GM18861 (cell line): ENCODE data around the gene NLRP9.

Source experiments
- ATAC-seq: cut with Tn5 transposase; IDR thresholded peaks from one replicate; pipeline ENCODE4 v1.9.1; 2021; ENCODE audit not compliant: unreplicated experiment

NLRP9 gene

GRCh38 chr19:55674841-55675660 is 63.2 kb downstream of the NLRP9 start, which contains the start of gene EPN1:
TSS of gene EPN1 (plus strand) at chr19:55675226. CDS start at chr19:55678628, 3,402 bp downstream.
- peak; percentile 38 for ATAC-seq

DNA sequence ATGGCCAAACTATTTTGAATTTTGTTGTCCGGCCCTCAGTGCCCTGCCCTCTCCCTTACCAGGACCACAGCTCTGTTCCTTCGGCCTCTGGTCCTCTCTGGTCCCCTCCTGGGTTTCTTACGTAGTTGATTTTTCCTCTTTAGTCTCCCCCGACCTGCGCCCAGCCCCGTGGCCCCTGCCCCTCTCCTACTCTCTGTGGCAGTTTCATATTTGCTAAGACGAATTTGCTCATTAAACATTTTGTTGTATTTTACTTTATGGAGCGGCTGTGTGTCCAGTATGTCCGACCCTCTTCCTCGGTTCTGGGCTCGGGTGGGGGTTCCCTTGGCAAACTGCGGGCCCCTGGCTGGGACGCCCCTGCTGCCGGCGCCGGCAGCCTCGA is 63.8 kb downstream of the NLRP9 start:
- no peak for ATAC-seq

- no peak for ATAC-seq
Observed at GRCh38 chr19:55673889-55674288, 64.3 kb downstream of the NLRP9 start.

DNA sequence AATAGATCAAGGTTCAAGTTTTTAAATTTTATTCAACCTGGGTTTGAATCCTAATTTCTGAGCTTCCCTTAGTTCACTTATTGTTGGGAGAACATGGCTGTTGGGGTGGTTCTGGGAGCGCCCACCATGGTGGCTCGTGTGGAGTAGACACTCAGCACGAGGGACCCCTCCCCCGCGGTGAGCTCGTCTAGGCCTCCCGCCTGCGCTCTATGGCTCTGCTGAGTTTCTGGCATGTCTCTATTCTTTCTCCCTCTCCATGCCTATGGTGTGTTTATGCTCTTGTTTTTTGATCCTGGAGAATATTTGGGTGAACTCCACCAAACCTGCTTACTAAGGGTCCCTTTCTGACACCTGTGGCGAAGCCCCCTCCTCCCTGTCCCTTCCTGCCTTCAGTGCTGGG is 64.7 kb downstream of the NLRP9 start:
- no peak for ATAC-seq

- no peak for ATAC-seq
Observed at GRCh38 chr19:55672418-55672817, 65.8 kb downstream of the NLRP9 start.

GRCh38 chr19:55671054-55671378 is 67.2 kb downstream of the NLRP9 start:
- ATAC-seq: no peak

- no peak for ATAC-seq
Observed at GRCh38 chr19:55670280-55671053, 67.7 kb downstream of the NLRP9 start.

GRCh38 chr19:55669418-55670279 is 68.6 kb downstream of the NLRP9 start:
- ATAC-seq: no peak

DNA sequence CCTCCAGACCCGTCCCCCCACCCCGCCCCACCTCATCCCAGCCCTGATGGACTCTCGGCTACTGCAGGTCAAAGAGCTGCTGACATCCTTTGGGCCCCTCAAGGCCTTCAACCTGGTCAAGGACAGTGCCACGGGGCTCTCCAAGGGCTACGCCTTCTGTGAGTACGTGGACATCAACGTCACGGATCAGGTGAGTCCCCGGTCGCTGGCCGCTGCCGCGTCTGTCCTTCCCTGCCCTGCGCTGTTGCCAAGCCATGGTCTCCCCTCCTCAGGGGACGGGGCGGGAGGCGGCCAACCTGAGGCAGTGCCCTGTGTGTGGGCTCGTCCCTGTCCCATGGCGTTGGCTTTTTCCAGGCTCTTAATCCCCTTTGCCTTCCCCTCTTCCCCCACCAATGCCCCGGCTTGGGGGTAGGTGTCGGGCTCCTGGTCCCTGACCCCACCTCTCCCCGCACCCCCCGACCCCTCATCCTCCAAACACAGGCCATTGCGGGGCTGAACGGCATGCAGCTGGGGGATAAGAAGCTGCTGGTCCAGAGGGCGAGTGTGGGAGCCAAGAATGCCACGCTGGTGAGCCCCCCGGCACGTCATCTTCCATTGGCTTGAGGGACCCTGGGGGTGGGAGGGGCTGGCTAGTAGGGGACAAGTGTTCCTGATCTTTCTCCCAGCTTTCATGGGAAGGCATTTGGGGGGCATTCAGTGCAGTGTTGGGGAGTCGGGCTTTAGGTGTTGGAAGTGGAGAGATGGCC is 69.4 kb downstream of the NLRP9 start:
- no peak for ATAC-seq

GRCh38 chr19:55667958-55668357 is 70.2 kb downstream of the NLRP9 start:
- no peak for ATAC-seq

DNA sequence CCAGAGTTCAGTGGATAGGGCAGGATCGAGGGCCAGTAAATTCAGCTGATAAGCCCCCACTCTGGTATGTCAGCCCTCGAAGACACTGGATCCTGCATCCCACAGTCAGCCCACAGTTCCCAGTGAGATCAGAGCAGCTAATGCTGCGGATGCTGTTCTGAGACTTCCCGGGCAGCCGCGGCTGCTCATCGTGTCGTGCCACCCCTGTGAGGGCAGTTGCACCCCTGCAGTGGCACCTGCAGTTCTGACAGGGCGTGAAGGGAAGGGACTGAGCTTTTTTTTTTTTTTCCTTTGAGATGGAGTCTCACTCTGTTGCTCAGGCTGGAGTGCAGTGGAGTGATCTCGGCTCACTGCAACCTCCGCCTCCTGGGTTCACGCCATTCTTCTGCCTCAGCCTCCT is 70.7 kb downstream of the NLRP9 start:
- ATAC-seq: no peak

DNA sequence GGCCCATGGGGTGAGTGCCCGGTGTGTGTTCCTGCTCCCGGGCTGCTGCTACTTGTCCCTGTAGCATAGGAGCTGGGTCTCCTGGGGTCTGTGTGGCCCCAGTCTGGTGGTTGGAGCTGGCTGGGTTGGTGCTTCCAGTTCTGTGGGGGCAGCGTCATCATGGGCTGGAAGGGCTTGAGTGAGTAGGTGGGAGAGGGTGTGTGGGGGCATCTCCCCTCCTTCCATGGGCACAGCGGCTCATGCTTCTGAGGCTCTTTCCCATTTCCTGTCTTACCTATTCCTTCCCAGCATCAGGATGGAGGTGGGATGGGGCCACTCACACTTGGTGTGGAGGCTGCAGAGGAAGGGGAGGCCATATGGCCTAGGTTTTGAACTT is 71.2 kb downstream of the NLRP9 start:
- no peak for ATAC-seq

GRCh38 chr19:55666343-55667005 is 71.7 kb downstream of the NLRP9 start:
- no peak for ATAC-seq

DNA sequence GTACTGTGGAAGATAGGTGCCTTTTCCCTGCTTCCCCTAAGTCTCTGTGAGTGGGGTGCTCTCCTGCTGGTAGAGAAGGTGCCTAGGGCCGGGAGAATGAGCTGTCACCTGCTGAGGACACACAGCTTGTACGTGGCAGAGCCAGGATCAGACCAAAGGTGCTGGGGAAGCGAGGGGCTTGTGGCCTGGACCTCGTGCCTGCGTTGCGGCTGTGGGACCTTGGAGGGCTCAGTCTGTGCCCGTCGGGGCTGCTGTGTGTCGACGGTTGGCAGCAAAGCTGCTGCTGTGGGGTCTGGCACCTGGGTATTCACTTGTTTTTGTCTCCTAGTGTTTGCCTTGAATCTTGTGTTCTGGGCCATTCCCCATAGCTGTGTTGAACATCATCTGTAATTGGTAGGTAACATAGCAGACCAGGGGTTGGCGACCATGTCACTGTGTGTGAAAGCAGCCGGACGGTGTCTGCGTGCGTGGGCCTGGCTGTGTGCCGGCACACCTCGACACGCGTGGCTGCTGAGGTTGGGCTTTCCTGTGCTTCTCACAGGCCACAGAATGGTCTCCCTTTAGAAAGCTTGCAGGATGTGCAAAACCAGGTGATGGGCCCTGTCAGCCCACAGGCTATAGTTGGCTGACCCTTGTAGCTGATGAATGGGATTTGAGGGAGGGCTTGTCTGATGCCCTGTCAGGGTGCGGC is 74.2 kb downstream of the NLRP9 start:
- ATAC-seq: no peak

- no peak for ATAC-seq
Observed at GRCh38 chr19:55661826-55662225, 76.4 kb downstream of the NLRP9 start.

GRCh38 chr19:55660991-55661390 is 77.2 kb downstream of the NLRP9 start:
- no peak for ATAC-seq

GRCh38 chr19:55660404-55660803 is 77.8 kb downstream of the NLRP9 start:
- ATAC-seq: no peak

- ATAC-seq: no peak
Observed at GRCh38 chr19:55659822-55660221, 78.4 kb downstream of the NLRP9 start.

- no peak for ATAC-seq
Observed at GRCh38 chr19:55658846-55659459, 79.2 kb downstream of the NLRP9 start.
